ENCODE data around the gene SH3GL3.

- TF ChIP-seq ZNF274 (IDR thresholded peaks at IDR 0.05; ENCODE audit: low read length) (no peak), ZNF274 (tag by site-specific recombination; IDR thresholded peaks at IDR 0.05; ENCODE audit: borderline replicate concordance) (no peak), ZNF114 (tag by site-specific recombination; IDR thresholded peaks at IDR 0.05) (no peak), CTCF (tag by site-specific recombination; IDR thresholded peaks at IDR 0.05) (peak; percentile 22; the same call in 1 of the 2 replicates), ZNF660 (tag by site-specific recombination; IDR thresholded peaks at IDR 0.05) (no peak)
Measured at GRCh38 chr15:83657549-83657948, 210.4 kb downstream of the SH3GL3 start.
